Eye (tissue), 1 donor: ENCODE data around the gene CAP2.

ENCODE experiments used
- DNase-seq: peaks from one replicate; pipeline ENCODE4 v3.0.0-alpha.2; 2015

The CAP2 gene

GRCh38 chr6:17476511-17476910 lies 83.1 kb downstream of the CAP2 start:
- no peak for DNase-seq

GRCh38 chr6:17477356-17477755 lies 84.0 kb downstream of the CAP2 start:
- DNase-seq, result no peak

- no peak for DNase-seq
Measured at GRCh38 chr6:17478223-17478907, 85.0 kb downstream of the CAP2 start.

GRCh38 chr6:17478946-17479345 lies 85.6 kb downstream of the CAP2 start:
- DNase-seq, result no peak

- DNase-seq, result no peak
Measured at GRCh38 chr6:17480476-17480875, 87.1 kb downstream of the CAP2 start.

- no peak for DNase-seq
Measured at GRCh38 chr6:17482711-17483110, 89.3 kb downstream of the CAP2 start.

- no peak for DNase-seq
Measured at GRCh38 chr6:17483391-17484016, 90.1 kb downstream of the CAP2 start.

GRCh38 chr6:17484201-17484849 lies 90.9 kb downstream of the CAP2 start:
- DNase-seq, result peak; percentile 39

- no peak for DNase-seq
Measured at GRCh38 chr6:17485181-17485580, 91.8 kb downstream of the CAP2 start.

GRCh38 chr6:17485946-17486345 lies 92.6 kb downstream of the CAP2 start:
- no peak for DNase-seq

- DNase-seq, result no peak
Measured at GRCh38 chr6:17486680-17487079, 93.3 kb downstream of the CAP2 start.

- no peak for DNase-seq
Measured at GRCh38 chr6:17490724-17491123, 97.3 kb downstream of the CAP2 start.

- DNase-seq, result peak; percentile 37
Measured at GRCh38 chr6:17491416-17492142, 98.2 kb downstream of the CAP2 start.

- DNase-seq, result peak; percentile 30
Measured at GRCh38 chr6:17492350-17492749, 99.0 kb downstream of the CAP2 start.

DNA sequence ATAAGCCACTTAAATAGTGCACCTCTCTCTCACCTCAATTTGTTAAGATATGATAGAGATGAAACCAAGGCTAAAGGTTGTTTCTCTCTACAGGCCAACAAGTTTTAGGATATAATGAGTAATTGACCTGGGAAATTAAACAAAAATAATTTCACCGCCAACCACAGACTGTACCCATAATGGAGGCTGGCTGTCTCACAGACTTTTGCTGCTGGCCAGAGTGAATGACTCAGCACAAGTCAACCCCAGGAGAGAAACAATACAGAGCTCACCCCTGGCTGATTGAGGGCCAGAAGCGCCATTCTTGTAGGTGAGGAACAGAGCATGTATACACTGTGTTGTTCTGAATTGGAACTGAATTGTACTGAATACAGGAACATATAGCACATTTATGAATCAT lies 99.9 kb downstream of the CAP2 start:
- DNase-seq, result no peak

- no peak for DNase-seq
Measured at GRCh38 chr6:17494177-17494576, 100.8 kb downstream of the CAP2 start.

GRCh38 chr6:17494919-17495318 lies 101.5 kb downstream of the CAP2 start:
- DNase-seq, result no peak

DNA sequence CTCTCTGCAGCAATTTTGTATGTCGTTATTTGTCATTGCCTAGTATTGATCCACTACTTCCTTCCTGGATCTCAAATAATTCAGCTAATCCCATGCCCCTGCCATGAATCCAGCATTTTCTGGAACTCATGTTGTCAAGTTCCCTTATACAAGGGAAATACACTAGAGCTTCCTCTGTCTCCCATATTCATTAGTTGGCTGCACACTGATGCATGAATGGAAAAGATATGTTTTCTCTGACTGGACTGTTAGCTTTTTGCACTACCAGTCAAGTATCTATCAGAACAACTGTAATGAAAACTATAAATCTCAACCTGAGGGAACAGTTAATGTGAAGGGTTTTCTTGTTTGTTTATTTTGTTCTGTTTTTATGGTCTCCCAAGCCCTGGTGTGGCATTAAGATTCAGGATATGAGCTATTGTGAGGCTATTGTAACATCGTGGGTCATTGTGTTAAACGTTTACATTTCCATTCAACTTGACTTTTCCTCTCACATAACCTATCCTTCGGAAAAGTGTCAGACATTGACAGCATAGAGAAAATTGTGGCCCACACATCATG lies 104.2 kb downstream of the CAP2 start:
- DNase-seq, result no peak

GRCh38 chr6:17501442-17501841 lies 108.0 kb downstream of the CAP2 start:
- DNase-seq, result no peak

- no peak for DNase-seq
Measured at GRCh38 chr6:17501982-17502704, 108.7 kb downstream of the CAP2 start.

DNA sequence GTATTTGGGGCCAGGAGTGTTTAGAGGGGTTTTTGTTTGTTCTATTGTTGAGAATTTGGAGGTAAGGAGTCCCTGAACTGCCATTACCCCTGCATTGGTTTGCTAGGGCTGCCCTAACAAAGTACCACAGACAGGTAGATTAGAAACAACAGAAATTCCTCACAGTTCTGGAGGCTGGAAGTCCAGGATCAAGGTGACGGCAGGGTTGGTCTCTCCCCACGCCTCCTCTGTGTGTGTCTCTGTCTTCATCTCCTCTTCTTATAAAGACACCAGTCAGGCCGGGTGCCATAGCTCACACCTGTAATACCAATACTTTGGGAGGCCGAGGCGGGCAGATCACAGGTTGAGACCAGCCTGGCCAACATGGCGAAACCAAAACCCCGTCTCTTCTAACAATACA lies 109.7 kb downstream of the CAP2 start:
- no peak for DNase-seq

DNA sequence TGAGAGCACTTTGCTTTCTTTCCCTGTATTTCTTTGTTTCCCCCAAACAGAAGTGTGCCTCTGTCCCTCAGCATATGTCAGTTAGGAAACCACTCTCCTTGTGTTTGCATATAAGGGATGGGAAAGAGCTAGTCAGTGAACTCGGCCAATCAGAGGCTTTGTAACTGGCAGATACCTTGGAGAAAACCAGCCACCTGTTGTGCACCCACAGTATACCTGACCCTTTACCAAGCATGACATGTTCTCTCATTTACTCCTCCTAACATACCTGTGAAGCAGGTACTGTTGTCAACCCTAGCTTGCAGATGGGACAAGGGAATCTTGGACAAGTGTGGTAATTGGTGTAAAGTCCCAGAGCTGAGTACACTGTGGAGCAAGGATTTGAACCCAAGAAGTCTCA lies 110.6 kb downstream of the CAP2 start:
- DNase-seq, result no peak

DNA sequence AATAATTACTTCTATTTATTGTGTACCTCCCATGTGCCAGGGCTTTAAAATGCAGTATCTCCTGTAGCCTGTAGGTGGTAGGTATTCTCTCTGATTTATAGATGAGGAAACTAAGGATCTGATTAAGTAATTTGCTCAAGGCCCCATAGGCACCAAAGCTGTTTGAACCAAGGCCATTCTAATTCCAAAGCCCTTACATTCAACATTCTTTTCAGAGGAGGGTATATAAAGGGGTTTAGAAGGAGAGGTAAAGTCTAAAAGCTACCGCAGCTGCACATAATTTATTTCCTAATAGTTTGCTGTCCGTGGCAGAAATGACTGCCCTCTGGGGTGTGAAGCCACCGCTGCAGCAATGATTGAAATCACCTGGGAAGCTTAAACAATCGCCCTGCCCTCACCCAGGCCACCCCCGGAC lies 111.7 kb downstream of the CAP2 start:
- no peak for DNase-seq
